Skin of body (tissue), 2 donors: ENCODE results near the gene TTPAL. TPM values are rescaled to one million over a fixed set of nuclear protein-coding genes. Genes with fewer than 3 reads are reported as not detected.

Experiments
- DNase-seq: peaks from one replicate; lab custom pipeline; 2025; lab: John Stamatoyannopoulos, UW
- total RNA-seq: library from RNA; depleted of rRNA; stranded (reverse); fragments of >200 nt; gene quantifications from one replicate; pipeline ENCODE4 v1.2.3, GENCODE V29; 2014

The TTPAL gene
- total RNA-seq, 1 donor from 2014 or later: 6.2 TPM

DNA sequence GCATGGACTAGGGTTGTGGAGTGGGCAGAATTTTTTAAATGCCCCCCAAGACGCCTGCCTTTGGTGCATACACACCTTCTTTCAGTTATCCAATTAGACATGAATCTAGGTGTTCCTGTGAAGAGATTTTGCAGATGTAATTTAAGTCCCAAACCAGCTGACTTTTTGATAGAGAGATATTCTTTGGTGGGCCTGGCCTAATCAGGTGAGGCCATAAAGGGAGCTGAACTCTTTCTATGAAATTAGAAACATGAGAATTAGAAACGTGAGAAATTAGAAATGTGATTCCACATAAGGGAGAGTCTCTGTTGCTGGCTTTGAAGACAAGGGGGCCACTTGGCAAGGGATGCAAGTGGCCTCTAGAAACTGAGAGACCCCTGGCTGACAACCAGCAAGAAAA, 36.4 kb upstream of the TTPAL start:
- no peak for DNase-seq

DNA sequence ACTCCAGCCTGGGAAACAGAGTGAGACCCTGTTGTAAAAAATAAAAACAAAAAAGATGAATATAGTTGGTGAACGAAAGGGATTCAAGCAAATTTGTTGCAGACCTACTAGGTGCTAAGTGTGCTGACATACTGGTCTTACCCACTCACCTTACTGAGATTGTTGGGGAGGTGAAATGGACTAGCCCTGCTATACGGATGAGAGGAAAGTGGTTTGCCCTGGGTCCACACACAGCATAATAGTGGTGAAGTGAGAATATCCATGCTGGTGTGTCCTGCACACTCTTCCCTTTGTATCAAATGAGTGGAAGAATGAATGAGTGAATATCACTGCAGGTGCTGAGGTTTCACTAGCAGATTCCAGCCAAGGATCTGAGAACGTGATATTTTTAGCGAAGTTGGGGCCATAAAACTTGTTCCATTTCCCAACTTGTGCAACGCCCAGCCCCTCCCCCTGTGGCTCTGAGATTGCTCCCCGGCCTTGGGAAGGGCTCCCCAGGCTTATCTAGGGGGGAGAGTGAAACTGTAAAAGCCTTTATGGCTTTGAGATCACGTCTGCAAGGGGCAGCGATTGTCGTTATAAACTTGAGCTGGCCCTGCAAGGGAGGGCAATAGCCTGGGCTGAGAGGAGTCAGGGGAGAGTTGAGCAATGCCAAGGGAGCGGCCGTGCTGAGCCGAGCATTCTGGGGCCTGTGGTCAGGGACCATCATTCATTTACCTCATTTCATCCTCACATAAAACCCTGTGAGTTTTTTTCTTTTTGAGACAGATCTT, 33.2 kb upstream of the TTPAL start:
- DNase-seq: no peak

DNA sequence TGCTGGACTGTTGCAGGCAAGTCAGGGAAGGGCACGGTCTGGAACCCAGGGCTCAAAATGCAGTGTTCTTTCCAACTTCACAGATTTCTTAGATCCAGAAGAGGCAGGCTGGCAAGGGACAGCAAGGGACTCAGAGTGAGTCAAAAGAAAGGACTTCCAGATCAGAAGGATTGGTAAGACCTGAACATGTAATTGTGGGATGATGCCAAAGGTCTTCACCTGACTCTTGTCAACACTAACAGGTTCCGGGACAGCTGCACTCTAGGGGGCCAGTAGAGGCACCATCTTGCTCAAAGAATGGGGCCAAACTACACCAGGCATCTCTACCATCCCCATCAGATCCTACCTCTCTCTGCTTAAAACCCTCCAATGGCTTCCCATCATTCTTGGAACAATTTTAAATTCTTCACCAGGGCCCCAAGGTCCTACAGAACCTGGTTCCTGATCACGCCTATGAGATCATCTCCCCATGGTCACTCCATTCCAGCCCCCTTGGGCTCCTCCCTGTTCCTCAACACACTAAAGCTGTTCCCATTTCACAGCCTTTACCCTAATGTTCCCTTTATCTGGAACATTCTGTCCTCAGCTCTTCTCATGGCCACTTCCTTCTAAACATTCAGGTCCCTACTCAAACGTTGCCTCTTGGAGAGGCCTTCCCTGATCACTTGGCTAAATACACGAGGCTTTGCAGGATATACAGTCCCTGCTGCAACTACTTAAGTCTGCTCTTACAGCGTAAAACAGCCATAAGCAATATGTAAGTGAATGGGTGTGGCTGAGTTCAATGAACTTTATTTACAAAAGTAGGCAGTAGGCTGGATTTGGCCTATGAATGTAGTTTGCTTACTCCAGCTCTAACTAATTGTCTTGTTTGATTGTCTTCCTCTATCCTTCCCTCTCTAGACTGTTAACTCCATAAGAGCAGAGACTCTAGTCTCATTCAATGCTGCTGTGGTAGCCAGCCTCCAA, 29.6 kb upstream of the TTPAL start:
- no peak for DNase-seq

DNA sequence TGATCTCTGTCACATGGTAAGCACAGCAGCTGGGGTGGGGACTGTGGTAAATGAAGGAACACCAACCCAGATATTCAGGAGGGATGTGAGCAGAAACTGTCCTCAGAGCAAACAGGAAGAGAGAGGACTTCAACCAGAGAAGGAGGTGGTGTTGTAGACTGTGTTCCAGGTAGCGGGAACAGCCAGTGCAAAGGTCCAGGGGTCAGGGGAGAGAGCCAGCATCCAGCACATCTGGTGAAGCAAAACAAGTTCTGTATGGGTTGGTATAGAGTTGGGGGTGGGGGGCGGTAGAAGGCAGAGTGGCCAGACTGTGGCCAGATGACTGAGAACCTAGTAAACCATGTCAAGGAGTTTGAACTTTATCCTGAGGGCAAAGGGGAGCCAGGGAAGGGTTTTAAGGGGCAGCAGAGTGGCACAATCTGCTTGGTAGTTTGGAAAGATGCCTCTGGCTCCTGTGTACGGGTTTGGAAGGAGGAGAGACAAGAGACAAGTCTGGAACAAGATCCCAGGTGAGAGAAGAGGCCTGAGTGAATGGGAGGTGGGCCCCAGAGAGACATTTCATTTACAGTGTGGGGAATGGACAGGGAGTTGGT, 27.8 kb upstream of the TTPAL start:
- DNase-seq: no peak

DNA sequence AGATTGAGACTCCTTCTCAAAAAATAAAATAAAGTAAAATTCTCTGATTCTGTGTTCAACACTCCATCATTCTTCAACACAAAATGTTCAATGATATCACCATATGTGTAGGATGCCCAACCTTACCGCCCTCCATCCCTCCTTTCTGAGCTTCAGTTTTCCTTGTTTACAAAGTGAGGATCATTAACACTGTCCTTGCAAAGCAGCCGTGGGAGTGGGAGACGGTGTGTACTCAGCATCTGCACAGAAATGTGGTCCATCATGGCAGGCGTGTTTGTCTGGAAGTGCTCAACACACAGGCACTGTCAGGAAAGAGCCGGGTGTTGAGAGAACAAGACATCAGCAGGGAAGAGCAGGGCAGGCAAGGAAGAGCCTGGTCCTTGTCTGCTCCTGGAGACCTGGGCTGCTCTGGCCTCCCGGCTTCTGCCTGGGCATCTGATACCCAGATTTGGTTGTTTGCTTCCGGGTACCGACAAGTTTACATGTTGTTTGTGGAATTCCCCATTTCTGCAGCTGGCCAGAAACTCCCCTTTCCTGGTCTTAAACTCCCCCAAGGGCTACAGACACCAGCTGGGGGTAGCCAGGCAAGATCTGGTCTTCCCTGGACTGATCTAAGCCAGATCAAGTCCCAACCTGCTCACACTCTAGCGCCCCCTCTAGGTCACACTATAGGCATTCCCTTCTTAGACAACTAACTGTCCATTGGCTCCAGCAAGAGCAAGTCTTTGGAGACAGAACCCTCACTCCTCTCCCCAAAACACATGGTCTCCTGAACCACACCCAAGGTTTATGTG, 26.7 kb upstream of the TTPAL start:
- no peak for DNase-seq

DNA sequence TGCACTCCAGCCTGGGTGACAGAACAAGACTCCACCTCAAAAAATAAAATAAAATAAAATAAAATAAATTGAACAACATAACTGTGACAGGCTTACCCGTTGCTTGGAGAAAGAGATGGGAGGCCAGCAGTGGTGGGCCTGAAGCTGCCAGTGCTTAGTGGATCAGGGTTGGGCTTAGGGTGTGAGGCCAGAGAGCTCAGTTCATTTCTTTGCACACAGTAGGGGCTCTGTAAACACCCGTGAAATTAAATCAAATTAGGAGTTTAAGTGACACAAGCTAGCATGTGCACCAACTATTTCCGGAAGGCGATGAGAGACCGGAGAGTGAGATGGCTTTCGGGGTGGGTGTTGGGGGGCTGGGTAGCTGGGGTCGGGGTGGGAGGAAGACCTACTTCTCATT, 25.8 kb upstream of the TTPAL start:
- DNase-seq: no peak

DNA sequence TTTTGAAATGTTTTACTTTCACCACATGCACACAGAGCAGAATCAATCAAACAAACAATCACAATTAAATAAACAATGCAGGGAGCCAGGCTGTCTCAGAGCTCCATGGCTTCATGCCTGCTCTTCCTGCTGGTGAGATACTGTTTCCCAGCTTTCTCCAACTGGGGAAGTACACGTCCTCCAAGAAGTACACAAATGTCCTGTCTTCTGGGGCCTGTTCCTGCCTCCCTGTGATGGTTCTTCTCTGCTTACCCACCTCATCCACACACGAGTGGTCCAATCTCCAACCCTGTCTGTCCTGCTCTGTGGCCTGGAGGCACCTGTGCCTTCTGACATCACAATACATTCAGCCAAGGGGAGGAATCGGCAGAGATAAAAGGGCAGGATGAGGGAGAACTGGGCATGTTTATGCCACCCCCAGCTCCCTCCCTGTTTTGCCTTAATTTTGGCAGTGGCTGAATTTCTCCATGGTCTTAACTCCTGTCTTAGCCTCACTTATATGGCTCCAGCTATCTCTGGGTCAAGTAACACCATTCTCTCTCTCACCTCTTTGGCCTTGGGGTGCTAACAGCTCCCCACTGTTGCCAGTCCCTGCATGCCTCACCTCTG, 25.3 kb upstream of the TTPAL start:
- no peak for DNase-seq

DNA sequence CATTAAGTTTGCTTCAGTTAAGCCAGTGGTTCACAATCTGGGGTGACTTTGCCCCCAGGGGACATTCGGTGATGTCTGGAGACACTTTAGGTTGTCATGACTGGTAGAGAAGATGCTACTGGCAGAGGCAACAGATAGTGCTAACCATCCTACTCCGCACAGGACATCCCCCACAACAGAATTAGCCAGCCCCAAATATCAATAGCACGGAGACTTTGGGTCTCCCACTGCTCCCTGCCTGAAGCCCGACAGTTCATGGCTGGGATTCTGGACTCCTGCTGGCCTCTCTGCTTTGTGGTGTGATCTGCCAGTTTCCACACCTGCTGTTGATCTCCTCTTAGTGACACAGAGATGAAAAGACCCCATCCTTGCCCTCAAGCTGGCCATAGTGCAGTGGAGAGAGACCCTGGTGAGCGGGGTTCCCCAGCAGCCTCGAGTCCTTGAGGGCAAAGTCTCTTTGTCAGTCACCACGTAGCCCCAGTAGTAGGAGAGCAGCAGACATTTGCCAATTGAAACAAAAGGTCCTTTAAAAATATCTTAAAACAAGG, 24.7 kb upstream of the TTPAL start:
- no peak for DNase-seq

DNA sequence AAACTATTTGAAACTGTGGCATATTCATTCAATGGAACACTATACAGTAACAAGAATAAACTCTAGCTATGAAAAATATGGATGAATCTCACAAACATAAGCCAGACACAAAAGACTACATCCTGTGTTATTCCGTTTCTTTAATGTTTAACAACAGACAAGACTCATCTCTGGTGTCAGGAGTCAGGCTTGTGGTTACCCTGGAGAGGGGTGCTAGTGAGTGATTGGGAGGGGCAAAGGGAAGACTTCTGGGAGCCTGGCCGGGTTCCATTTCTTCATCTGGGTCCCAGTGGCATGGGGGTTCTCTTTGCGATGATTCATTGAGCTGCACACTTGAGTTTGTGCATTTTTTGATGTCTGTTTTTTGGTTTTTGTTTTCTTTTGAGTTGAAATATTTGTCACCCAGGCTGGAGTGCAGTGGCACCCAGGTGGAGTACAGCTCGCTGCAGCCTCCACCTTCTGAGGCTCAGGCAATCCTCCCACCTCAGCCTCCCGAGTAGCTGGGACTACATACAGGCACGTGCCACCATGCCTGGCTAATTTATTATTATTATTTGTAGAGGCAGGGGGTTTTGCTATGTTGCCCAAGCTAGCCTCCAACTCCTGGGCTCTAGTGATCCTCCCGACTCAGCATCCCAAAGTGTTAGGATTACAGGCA, 21.2 kb upstream of the TTPAL start:
- DNase-seq: no peak

DNA sequence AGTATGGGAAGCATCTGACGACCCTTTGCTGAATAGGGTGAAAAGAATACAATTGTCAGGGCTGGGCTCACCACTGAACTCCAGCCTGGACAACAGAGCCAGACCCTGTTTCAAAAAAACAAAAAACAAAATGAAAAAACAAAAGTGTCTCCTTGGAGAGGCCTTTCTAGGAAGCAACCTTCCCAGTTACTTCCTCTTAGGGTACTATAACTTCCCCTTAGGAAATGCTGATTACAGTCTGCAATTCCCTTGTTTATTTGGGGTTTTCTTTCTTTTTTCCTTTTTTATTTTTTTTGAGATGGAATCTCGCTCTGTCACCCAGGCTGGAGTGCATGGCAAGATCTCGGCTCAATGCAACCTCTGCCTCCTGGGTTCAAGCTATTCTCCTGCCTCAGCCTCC, 20.5 kb upstream of the TTPAL start:
- DNase-seq: no peak

DNA sequence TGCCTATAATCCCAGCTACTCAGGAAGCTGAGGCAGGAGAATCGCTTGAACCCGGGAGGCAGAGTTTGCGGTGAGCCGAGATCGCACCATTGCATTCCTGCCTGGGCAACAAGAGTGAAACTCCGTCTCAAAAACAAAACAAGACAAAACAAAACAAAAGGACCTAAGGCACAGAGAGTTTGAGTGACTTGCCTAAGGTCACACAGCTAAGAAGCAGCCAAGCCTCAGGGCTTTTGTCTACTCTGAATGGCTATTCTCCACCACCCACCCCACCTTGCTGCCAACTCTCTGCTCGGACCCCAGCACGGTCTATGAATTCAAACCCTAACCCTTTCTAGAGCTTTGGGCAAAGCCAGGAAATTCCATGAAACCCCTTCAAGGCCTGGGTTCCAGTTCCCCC, 19.1 kb upstream of the TTPAL start:
- no peak for DNase-seq

DNA sequence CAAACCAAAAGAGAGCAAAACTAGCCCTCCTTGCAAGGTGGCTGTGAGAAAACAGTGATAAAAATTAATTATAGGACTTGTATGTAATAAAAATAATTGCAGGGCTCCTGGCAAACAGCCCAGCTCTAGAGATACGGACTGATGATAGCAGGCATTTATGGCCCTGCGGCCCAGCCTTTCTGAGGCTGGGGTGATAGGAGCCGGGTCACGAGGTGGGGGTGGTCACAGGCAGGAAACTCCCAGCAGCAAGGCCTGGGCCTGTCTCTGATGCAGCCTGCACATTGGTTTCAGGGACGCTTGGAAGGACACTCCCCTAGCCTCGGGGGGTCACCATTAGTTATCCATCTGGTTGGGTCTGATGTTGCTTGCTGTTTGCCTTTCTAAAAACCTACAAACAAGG, 18.7 kb upstream of the TTPAL start:
- no peak for DNase-seq

DNA sequence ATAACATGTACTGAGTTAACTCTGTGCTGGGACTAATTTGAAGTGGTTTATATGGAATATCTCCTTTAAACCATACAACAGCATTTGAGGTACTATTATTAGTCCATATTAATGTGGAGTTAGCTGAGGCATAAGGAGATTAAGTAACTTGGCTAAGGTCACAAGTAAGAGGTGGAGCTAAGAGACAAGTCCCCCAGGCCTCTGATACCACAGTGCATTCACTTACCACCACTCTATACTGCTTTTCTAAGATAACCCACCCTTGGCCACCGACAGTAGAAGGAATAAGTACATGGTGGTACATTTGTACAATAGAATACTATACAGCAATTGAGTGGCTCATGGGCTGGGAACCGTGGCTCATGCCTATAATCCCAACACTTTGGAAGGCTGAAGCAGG, 16.4 kb upstream of the TTPAL start:
- no peak for DNase-seq

DNA sequence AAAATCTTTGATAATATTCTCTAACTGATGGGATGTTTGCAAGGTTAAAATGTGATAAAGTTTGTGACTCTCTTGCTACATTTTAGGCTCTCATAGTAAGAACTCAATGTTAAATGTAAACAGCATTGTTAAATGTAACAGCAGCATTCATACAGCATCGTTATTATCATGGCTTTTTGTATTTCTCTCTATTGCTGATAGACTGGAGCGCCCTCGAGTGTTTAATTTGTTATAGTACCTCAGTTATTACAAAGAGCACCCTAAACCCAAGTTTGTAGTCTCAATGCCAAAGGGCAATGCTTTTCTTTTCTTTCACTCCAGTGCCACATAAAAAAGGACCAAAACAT, 14.9 kb upstream of the TTPAL start:
- DNase-seq: no peak

DNA sequence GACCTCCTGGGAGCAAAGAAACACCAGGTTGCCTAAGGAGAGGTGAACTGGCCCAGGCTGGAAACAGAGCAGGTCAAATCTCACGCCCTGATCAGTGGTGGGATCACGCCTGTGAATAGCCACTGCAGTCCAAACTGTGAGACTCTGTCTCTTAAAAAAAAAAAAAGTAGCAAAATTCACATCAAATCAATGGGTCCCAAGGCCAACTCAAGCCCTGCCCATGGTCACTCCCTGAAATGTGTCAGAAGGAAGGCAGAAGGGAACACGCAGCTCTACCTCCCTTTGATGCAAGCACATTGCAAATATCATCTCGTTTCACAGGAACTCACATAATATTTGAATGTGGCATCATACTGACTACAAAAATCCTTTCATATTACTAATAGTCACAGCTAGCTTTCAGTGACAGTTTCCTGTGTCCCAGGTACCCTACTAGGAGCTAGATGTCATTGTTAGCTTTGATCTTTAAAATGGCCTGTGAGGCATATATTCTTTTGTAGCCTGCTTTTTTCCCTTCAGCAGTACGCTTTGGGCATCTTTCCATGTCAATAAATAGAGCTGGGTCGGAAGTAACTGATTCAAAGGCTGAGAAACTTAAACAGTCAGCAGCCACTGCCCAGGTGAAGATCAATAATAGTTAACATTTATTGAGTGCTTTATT, 14.4 kb upstream of the TTPAL start:
- DNase-seq: no peak

DNA sequence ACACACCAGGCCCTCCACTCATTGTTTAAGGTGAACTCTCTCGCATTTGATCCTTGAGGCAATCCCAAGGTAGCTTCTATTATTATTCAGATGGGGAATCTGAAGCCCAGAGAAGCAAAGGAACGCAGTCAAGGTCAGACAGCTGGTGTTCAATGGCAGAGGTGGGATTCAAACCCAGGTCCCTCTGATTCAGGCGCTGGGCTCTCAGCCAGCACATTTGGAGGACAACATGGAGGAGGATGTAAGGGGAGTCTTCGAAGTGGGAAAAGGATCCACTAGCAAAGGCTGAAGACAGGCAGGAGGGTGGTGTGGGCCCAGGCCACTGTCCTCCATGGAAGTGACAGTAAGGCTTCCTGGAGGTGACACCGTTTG, 13.9 kb upstream of the TTPAL start:
- DNase-seq: no peak

DNA sequence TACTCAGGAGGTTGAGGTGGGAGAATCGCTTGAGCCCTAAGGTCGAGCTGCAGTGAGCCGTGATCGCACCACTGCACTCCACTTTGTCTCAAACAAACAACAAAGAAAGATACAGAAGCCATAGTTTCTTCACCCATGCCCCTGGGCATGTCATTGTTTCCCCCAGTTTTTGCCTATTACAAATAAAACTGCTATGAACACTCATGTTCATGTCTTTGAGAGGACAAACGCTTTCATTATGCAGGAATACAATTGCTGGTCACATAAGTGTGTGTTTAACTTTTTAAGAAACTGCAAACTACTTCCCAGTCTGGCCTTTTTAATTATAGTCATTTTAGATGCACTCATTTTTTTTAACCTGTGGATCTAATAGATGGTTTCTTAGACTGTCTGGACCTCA, 12.2 kb upstream of the TTPAL start:
- no peak for DNase-seq

DNA sequence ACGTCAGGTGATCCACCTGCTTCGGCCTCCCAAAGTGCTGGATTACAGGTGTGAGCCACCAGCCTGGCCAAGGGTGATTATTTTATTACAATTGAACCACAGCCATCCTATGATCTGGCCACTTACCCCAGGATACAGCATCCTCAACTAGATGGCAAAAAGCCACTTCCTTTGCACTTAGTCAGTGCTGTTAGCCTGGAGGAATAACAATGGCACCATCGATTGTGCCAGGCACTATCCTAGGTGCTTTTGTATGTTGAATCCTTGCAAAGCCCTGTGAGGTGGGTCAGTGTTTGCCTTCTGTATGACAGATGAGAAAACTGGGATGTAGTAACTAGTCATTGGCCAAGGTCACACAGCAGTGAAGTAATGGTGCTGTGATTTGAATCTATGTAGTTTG, 11.2 kb upstream of the TTPAL start:
- DNase-seq: no peak

DNA sequence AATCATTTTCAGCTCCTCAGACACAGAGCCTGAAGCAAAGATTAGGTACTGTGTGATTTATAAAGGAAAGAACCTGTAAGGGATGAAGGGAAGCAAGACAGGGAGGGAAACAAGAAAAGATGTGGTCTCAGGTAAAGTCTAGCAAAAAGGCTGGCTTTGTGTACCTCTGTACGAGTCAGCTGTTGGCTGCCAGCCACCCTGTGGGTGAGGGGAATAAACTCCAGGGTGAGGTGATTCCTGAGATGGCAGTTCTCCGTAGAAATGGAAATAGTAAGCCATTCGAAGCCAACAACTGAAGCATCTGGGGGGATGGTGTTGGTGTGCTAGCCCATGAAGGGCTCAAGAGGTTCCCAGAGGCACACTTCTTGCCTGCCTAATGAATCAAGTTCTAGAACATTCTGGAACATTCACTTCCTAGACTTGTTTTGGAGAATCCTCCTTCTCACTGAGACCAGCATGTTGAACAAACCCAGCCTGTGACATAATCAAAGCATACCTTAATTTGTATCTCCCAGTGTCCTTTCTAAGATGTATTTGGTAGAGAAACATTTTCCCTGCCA, 10.6 kb upstream of the TTPAL start:
- no peak for DNase-seq
